GM12891 (cell line): ENCODE data around the gene ABCG1.

ENCODE experiments used
- POLR2A ChIP-seq: IDR thresholded peaks from 2 replicates; pipeline ENCODE4 v1.6.1; 2011; ENCODE audit warnings: low read depth, low read length, control low read depth
- POLR2AphosphoS5 ChIP-seq: IDR thresholded peaks from 2 replicates; pipeline ENCODE4 v1.6.1; 2011; ENCODE audit warnings: low read depth, low read length, control low read depth
- SPI1 ChIP-seq: IDR thresholded peaks from 2 replicates; pipeline ENCODE4 v1.6.1; 2011; ENCODE audit warnings: low read depth, low read length, control low read depth
- TAF1 ChIP-seq: IDR thresholded peaks from 2 replicates; pipeline ENCODE4 v1.6.1; 2011; ENCODE audit warnings: low read depth, low read length, control low read depth

DNA sequence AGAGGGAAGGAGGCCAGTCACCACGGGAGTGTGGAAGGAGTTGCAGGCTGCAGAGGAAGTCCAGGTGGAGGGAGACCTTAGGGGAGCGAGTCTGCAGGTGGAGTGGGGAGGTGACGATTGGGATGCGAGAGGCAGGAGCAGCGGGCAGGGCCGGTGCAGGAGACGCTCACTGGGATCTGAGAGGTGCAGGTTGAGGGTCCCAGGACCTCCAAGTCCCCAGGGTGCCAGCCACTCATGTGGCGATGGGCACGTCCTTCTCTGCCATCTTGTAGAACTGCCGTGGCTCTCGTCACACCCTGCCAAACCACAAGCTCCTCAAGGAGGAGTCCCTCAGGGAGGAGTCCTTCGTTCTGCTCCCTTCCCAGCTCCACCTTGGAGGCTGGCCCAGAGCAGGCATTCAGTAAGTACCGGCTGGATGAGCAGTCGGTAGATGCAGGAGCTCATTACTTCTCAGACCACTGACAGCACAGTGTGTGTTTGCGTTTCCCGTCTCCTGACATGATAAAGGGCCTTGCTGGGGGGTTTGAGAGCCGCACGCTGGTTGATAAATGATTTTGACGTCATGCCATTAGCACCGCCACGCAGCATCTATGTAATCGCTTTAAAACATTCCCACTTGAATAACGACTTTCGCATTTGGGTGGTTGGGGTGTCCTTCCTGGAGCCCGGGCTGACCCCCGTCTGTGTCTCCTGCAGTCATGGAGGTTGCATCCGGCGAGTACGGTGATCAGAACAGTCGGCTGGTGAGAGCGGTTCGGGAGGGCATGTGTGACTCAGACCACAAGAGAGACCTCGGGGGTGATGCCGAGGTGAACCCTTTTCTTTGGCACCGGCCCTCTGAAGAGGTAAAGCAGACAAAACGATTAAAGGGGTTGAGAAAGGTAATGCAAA is 68.5 kb downstream of the ABCG1 start:
- no peak for TF ChIP-seq POLR2A
- no peak for TF ChIP-seq SPI1
- no peak for TF ChIP-seq POLR2AphosphoS5
- no peak for TF ChIP-seq TAF1
